ENCODE measurements around the gene MAPK10.
A peak's percentile ranks its signal among the peaks of the same experiment; 100 is the strongest.

DNA sequence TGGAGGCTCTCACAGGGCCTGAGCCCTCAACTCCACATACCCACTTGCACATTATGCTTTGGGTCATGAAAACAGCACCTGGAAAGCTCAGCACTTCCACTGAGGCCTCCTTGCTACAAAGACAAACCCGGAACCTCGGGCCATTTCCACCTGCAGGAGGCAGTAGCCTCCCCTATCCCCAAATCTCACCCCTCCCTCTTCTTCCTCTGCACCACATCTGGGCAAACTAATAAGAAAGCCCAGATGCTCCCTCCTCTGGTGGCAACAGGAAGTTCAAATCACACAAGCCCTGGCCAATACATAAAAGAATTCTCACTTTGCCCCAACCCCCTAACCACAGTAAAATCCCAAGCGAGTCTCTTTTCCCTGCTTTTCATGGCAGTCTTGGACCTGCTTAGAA is 136.4 kb downstream of the MAPK10 start:
- TF ChIP-seq, protein P1, sequence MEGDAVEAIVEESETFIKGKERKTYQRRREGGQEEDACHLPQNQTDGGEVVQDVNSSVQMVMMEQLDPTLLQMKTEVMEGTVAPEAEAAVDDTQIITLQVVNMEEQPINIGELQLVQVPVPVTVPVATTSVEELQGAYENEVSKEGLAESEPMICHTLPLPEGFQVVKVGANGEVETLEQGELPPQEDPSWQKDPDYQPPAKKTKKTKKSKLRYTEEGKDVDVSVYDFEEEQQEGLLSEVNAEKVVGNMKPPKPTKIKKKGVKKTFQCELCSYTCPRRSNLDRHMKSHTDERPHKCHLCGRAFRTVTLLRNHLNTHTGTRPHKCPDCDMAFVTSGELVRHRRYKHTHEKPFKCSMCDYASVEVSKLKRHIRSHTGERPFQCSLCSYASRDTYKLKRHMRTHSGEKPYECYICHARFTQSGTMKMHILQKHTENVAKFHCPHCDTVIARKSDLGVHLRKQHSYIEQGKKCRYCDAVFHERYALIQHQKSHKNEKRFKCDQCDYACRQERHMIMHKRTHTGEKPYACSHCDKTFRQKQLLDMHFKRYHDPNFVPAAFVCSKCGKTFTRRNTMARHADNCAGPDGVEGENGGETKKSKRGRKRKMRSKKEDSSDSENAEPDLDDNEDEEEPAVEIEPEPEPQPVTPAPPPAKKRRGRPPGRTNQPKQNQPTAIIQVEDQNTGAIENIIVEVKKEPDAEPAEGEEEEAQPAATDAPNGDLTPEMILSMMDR (IDR thresholded peaks at IDR 0.05) = peak in 4 of 6 experiments; percentile 14 to 46 (median 24)
- TF ChIP-seq POLR2A (IDR thresholded peaks at IDR 0.05) = no peak
